Retinal pigment epithelial cell (primary cell): Measurements from ENCODE around the gene ETV1.

Experiments
- DNase-seq: peaks from one replicate; pipeline ENCODE4 v3.0.0-alpha.2; 2010; ENCODE audit warnings: low read depth
- H3K4me3 ChIP-seq: 2 replicates; pipeline ENCODE4 v1.5.1; 2011; ENCODE audit warnings: mild to moderate bottlenecking, low read length, control low read depth, moderate library complexity
- TF ChIP-seq, protein P1 (sequence below): conservative IDR thresholded peaks from 2 replicates; pipeline ENCODE4 v1.5.1; 2011; ENCODE audit warnings: low read depth, low read length, control low read depth, inconsistent platforms

Gene ETV1

DNA sequence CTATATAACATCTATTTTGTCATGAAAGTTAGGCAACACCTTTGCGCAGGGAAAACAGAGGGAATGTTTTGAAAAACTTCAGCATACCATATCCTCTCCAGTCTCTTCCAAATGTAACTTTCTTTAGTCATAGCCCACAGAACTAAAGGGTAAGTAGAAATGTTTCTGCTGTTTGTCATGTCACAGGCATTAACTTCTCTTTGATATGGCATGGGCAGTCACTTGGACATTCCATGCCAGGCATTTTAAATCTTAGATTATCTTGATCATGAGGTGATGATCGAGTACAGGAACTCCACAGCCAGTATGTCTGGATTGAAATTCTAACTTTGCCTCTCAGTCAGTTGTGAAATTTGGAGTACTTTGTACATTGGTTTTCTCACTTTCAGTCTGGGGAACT is 27.5 kb upstream of the ETV1 start:
- TF ChIP-seq, protein P1, sequence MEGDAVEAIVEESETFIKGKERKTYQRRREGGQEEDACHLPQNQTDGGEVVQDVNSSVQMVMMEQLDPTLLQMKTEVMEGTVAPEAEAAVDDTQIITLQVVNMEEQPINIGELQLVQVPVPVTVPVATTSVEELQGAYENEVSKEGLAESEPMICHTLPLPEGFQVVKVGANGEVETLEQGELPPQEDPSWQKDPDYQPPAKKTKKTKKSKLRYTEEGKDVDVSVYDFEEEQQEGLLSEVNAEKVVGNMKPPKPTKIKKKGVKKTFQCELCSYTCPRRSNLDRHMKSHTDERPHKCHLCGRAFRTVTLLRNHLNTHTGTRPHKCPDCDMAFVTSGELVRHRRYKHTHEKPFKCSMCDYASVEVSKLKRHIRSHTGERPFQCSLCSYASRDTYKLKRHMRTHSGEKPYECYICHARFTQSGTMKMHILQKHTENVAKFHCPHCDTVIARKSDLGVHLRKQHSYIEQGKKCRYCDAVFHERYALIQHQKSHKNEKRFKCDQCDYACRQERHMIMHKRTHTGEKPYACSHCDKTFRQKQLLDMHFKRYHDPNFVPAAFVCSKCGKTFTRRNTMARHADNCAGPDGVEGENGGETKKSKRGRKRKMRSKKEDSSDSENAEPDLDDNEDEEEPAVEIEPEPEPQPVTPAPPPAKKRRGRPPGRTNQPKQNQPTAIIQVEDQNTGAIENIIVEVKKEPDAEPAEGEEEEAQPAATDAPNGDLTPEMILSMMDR: no peak
- DNase-seq: peak; percentile 50
- no peak overlapping the region for H3K4me3 ChIP-seq

DNA sequence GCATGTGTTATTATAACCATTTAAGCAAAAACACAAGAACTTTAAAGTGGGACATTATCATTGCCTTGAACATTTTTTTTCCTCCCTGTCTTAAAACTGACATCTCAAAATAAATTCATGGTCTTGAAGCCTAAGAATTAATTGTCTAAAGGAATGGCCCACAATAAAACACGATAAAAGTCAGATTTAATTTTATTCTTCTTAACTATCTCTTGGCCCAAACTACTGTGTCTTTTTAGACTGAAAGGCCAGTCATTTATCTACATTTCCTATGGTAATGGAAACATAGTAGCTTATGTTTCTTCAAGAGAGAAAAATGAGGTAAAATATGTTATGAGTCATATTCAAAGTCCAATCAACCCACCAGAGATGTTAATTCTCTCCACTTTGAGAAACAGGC is 24.4 kb upstream of the ETV1 start:
- H3K4me3 ChIP-seq: no peak overlapping the region
- DNase-seq: no peak

DNA sequence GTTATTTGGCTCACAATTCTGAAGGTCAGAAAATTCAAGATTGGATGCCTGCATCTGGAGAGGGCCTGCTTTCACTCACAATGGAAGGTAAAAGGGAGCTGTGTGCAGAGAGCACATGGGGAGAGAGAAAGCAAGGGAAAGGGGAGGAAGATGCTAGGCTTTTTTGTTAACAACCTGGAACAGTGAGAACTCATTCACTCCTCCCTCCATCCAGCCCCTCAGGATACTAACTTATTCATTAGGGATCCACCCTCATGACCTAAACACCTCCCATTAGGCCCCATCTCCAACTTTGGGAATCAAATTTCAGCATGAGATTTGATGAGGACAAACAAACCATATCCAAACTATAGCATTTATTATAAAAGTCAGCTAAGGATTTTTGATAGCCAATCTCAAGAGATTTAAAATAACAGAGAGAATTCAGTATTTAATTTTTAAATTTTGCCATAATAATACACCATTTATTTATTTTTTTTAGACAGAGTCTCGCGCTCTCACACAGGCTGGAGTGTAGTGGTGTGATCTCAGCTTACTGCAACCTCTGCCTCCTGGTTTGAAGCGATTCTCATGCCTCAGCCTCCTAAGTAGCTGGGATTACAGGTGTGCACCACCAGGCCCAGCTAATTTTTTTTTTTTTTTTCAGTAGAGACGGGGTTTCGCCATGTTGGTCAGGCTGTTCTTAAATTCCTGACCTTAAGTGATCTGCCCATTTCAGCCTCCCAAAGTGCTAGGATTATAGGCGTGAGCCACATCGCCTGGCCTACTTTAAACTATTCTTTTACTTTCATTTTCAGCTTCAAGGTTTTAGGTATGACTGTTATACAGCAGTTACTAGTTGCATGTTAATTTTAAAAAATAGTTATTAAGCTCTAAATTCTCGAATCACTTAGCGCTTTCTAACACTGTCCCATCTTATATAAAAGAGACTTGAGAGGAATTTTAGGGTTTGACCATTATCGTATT is 20.3 kb upstream of the ETV1 start:
- no peak for DNase-seq
- TF ChIP-seq, protein P1: no peak
- H3K4me3 ChIP-seq: no peak overlapping the region

More for the DNA sequence above, 24.4 kb upstream of the ETV1 start:
- TF ChIP-seq, protein P1: no peak

DNA sequence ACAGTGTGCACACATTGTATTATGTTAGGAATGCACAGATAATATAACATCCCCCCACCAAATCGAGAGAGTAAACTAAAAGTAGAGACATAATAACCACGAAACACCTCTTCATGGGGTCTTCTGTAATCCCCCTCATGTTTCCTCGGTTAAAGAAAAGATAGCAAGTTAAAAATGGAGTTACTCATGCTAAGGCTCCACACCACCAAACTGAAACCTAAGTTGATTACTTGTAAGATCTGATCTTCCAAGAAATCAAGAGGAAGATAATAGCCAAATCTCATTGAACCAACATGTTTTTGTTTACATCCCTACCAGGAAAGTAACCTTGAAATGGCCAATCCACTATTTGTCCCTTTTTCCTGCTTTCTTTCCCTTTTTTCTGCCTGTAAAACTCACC is 11.7 kb upstream of the ETV1 start:
- no peak for DNase-seq
- no peak overlapping the region for H3K4me3 ChIP-seq
- TF ChIP-seq, protein P1: no peak

DNA sequence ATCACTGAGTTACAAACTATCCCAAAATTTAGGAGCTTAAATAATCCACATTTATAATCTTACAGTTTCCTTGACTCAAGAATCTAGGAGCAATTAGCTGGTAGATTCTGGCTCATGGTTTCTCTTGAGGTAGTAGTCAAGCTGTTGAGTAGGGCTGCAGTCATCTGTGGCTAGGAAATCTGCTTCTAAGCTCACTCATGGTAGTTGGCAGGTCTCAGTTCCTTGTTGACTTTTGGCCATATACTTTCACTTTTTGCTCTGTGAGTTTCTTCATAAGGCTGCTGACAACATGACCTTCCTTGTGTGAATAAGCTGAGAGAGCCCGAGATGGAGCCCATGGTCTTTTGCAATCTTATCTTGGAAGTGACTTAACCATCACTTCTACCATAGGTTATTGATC is 10.8 kb upstream of the ETV1 start:
- no peak for DNase-seq
- no peak overlapping the region for H3K4me3 ChIP-seq
- TF ChIP-seq, protein P1: no peak

DNA sequence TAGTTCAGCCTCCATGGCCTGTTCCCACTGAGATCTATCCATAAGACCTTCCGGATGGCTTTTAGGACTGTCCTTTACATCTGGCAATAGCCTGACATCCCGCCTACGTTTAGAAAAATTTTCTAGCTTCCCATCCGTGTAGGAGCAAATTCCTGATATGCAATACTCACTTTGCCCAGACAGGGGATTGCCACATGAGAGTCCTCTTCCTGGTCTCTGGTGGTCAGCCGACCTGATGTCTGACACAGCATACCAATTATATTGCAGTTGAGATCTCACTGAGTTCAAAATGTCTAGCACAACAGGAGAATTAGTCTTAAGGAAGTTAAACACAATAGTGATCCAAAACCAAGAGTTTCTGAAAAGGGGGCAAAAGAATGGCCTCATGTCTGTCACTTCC is 9.4 kb upstream of the ETV1 start:
- H3K4me3 ChIP-seq: no peak overlapping the region
- TF ChIP-seq, protein P1: no peak
- no peak for DNase-seq

DNA sequence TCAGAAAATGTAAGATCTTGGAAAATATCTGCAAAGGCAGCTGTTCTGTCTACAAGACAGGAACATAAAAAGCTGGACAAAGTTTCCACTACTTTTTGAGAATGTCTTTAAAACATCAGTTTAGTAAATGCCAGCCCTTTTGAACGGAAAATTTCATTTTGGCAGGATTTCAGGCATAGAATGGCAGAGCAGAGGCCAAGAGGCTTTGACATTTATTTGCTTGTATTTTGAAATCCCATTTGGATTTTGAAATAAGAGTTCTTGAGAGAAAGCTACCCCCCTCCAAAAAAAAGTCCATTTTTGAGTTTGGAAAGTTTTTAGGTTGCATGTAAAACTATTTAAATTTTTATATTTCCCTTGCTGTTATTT is 3.1 kb upstream of the ETV1 start:
- DNase-seq: no peak
- H3K4me3 ChIP-seq: no peak overlapping the region
- TF ChIP-seq, protein P1: no peak
